Kidney epithelial cell (primary cell): Measurements from ENCODE around the gene STXBP2. TPM values are rescaled to one million over a fixed set of nuclear protein-coding genes. Genes with fewer than 3 reads are reported as not detected.

Experiments
- DNase-seq: peaks from one replicate; pipeline ENCODE4 v3.0.0-alpha.2; 2010; ENCODE audit warnings: low read depth
- H3K27me3 ChIP-seq: 2 replicates; pipeline ENCODE4 v1.6.0; 2011; ENCODE audit warnings: low read length; ENCODE audit not compliant: control insufficient read depth, insufficient read depth
- H3K36me3 ChIP-seq: 2 replicates; pipeline ENCODE4 v1.5.1; 2011; ENCODE audit warnings: low read length; ENCODE audit not compliant: control insufficient read depth, insufficient read depth
- H3K4me3 ChIP-seq: 2 replicates; pipeline ENCODE4 v1.5.1; 2011; ENCODE audit warnings: low read depth, mild to moderate bottlenecking, control low read depth, low read length
- total RNA-seq: library from RNA; depleted of rRNA; stranded (reverse); fragments of >200 nt; gene quantifications from 2 replicates; pipeline ENCODE4 v1.2.3, GENCODE V29; 2015
- TF ChIP-seq, protein P1 (sequence below): IDR thresholded peaks from 2 replicates; pipeline ENCODE4 v1.5.1; 2011; ENCODE audit warnings: mild to moderate bottlenecking, moderate library complexity, low read length, control low read depth, inconsistent platforms; ENCODE audit not compliant: insufficient read depth, poor library complexity, severe bottlenecking

Gene STXBP2
- total RNA-seq, 1 donor from 2014 or later, result 65.7 TPM

DNA sequence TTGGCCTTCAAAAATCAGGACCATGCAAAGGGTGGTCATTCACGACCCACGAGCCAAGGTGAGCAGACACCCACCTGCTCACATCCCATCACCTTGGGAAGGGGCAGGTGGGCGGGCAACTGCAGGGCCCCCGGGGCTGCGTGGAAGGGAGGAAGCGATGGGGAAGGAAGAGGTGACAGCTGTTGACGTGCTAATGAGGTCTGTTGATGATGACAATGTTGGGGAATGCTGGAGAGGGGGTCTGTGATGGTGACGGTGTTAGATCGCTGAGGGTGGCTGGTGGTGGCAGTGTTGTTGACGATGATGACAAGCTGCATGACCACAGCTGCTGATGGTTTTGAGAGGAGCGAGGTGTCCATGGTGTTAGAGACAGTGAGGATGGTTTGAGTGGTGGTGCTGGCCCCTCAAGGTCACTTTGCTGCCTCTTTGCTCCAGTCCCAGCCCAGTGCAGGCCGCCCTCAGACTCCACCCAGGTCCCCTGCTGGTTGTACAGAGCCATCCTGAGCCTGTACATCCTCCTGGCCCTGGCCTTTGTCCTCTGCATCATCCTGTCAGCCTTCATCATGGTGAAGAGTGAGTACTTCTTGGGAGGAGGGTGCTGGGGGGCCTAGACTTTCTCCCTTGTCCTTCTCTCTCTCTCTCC lies 40.9 kb downstream of the STXBP2 start:
- Histone ChIP-seq H3K4me3 (no peak overlapping the region), H3K36me3 (no peaks in the 10 kb centered on the region), H3K27me3 (peaks cover 19% of the 10 kb centered on the region)
- DNase-seq, result no peak
- TF ChIP-seq, protein P1, sequence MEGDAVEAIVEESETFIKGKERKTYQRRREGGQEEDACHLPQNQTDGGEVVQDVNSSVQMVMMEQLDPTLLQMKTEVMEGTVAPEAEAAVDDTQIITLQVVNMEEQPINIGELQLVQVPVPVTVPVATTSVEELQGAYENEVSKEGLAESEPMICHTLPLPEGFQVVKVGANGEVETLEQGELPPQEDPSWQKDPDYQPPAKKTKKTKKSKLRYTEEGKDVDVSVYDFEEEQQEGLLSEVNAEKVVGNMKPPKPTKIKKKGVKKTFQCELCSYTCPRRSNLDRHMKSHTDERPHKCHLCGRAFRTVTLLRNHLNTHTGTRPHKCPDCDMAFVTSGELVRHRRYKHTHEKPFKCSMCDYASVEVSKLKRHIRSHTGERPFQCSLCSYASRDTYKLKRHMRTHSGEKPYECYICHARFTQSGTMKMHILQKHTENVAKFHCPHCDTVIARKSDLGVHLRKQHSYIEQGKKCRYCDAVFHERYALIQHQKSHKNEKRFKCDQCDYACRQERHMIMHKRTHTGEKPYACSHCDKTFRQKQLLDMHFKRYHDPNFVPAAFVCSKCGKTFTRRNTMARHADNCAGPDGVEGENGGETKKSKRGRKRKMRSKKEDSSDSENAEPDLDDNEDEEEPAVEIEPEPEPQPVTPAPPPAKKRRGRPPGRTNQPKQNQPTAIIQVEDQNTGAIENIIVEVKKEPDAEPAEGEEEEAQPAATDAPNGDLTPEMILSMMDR, result no peak

DNA sequence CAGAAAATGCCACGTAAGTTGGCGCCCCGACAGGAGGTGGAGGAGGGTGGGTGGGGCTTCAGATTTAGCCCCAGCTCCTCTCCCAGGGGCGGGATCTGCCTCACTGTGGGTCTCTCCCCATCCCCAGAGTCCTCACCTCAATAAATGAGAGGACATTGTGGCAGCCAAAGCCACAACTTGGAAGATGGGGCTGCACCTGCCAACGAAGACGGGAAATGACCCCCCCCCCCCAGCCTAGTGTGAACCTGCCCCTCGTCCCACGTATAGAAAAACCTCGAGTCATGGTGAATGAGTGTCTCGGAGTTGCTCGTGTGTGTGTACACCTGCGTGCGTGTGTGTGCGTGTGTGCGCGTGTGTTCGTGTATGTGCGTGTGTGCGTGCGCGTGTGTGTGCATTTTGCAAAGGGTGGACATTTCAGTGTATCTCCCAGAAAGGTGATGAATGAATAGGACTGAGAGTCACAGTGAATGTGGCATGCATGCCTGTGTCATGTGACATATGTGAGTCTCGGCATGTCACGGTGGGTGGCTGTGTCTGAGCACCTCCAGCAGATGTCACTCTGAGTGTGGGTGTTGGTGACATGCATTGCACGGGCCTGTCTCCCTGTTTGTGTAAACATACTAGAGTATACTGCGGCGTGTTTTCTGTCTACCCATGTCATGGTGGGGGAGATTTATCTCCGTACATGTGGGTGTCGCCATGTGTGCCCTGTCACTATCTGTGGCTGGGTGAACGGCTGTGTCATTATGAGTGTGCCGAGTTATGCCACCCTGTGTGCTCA lies 42.3 kb downstream of the STXBP2 start:
- Histone ChIP-seq H3K4me3 (no peak overlapping the region), H3K36me3 (no peaks in the 10 kb centered on the region), H3K27me3 (peaks cover 17% of the 10 kb centered on the region)
- DNase-seq, result no peak
- TF ChIP-seq, protein P1, result no peak

DNA sequence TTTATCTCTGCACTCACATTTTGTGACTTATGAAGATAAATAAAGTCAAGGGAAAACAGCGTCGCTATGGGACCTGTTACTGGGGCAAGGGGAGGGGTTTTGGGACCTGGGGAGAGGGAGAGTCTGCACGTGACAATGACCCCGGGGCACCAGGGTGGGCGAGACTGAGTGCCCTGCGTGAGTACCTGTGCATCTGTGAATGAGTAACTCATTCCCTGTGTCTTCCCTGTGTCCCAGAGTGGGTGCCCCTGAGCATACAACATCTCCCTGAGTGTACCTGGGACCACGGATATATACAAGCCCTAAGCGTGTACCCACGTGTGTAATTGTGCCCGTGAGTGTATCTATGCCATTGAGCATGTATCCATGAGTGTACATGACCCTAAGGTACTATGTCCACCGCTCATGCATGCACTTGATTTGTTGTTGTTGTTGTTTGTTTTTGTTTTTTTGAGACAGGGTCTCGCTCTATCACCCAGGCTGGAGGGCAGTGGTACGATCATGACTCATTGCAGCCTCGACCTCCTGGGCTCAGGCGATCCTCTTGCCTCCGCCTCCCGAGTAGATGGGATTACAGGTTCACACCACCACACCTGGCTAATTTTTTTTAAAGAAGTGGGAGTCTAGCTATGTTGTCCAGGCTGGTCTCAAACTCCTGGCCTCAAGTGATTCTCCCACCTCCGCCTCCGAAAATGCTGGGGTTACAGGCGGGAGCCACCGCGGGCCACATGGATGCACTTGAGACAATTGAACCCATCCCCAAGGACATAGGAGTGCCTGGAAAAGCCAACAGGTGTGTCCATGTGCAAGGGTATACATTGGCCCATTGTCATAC lies 43.1 kb downstream of the STXBP2 start:
- Histone ChIP-seq H3K4me3 (peak overlapping the region; percentile 15), H3K27me3 (peaks cover 15% of the 10 kb centered on the region), H3K36me3 (no peaks in the 10 kb centered on the region)
- DNase-seq, result no peak
- TF ChIP-seq, protein P1, result no peak

DNA sequence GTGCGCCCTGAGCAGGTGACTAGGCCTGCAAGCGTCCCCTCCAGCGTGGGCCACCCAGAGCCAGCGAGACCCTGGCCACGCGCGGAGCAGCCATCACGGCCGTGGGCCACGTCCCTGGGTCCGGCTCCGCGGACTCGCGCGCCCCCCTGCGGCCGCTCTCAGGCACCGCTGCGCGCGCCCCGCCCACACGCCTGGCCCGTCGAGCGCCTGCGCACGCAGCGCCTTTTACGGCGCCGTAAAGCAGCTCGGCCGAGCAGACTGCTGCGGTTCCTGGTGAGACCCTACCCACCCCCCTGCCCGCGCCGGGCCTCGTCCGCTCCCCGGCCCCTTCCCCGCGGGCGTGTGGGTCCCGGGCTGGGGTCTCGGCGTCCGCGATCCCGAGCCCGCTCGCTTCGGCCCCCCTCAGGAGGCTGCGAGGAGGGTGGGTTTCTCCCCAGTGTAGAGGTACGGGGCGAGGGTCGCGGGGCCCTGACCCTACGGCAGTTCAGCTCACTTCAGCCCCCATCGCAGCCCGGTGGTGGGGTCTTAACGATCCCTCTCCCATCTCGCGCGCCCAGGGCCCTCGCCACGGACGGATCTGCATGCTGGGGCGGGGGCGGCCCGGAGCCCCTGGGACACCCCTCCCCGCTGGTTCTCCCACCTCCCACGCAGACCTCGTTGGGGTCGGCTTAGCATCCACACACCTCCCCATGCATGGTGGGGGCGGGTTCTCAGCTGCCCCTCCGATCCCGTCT lies 43.9 kb downstream of the STXBP2 start, which contains the start of gene TRAPPC5:
TSS of gene TRAPPC5 (plus strand) at position 228 of the 734 bp plus-strand sequence. CDS start 1,421 bp downstream, outside the sequence.
- peak; percentile 41 for DNase-seq
- no peaks in the 10 kb centered on the region for H3K36me3 ChIP-seq
- H3K4me3 ChIP-seq, result peak within 1 kb of the TSS; percentile 100
- H3K27me3 ChIP-seq, result peaks cover 15% of the 10 kb centered on the region
- TF ChIP-seq, protein P1, result peak; percentile 5

DNA sequence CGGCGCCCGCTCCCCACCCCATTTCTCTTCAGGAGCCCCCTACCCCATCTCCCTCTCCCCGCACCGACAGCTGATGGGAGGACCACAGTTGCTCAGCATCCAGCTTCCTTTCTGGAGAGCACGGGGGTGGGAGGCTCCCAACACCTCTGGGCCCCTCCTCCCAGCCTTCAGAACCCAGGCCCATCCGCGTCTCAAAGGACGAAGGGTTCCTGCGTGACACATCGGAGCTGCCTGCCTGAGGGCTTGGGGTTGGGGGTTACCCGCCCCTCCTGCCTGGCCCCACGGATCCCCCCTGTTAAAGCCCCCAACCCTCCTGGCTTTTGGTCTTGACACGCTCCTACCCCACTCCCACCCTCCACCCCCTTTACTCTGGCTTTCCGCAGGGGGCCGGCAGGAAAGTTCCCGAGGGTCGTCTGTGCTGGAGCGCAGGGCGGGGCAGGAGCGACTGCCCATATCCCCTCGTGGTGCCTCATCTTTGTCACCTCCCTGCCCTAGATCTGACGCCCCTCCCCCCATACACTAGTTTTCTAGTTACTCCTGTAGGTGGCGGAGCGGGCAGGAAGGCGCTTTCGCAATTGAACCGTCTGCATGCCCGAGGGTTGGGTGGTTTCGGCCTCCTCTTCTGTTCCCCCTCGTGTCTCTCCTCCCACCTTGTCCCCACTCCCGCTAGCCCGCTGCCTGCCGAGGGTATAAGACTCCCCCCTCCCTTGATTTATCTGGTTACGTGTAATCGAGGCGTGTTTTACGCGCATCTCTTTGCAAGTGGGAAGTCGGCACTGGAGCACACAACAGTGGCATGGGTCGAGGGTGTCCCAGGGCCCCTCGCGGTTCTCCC lies 44.6 kb downstream of the STXBP2 start:
- peaks cover 15% of the 10 kb centered on the region for H3K27me3 ChIP-seq
- peak overlapping the region; percentile 100 for H3K4me3 ChIP-seq
- TF ChIP-seq, protein P1, result peak; percentile 74
- H3K36me3 ChIP-seq, result no peaks in the 10 kb centered on the region
- DNase-seq, result peak; percentile 31
